HG03060 (cell line): Measurements from ENCODE around the gene DOCK2.
"Not testable (repeated sequence)": the region's sequence is repeated elsewhere in the genome, so short reads cannot be mapped to it uniquely, and the experiment has no call there.

Source experiments
- ATAC-seq: cut with Tn5 transposase; IDR thresholded peaks from one replicate; pipeline ENCODE4 v1.9.1; 2021; ENCODE audit warnings: low read depth, moderate number of reproducible peaks; ENCODE audit not compliant: unreplicated experiment

The DOCK2 gene

GRCh38 chr5:169921384-169921783, 284.3 kb downstream of the DOCK2 start:
- no peak for ATAC-seq

DNA sequence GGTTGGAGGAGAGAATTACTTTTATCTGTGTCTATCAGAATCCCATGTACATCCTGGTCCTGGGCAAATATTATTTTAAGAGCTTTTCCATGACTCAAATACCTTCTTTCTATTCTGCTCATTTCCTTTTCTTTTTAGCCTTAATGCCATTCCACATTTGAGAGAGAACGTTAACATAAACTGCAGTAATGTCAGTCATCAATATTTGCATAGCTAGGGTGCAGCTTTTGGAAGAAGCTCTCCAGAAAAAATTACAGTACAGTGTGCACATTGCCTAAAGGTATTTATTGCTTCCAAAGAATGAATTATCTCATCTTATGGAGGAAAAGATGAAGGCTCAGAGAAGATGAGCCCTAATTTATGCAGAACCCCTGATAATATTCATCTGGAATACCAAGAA, 284.9 kb downstream of the DOCK2 start:
- ATAC-seq = no peak

GRCh38 chr5:169922474-169922873, 285.4 kb downstream of the DOCK2 start:
- no peak for ATAC-seq

- ATAC-seq = no peak
Measured at GRCh38 chr5:169923988-169924387, 286.9 kb downstream of the DOCK2 start.

GRCh38 chr5:169933127-169933526, 296.1 kb downstream of the DOCK2 start:
- ATAC-seq = no peak

DNA sequence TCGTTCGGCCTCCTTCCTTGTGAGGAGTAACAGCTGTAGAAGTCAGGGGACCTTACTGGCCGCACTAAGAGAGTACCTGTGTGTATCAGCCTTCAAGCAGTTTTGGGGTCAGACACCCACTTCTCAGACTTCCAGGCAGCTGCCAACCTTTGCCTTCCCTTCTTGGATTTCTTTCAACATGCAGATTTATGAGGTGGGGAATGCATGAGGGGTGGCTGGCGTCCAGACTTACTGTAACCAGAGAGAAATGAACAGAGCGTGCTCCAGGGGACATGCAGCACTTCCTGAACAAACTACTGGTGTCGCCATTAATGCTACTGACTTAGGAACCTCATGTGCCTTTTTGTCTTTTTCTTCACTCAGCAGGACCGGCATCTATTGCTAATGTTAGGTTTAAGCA, 296.5 kb downstream of the DOCK2 start:
- no peak for ATAC-seq

DNA sequence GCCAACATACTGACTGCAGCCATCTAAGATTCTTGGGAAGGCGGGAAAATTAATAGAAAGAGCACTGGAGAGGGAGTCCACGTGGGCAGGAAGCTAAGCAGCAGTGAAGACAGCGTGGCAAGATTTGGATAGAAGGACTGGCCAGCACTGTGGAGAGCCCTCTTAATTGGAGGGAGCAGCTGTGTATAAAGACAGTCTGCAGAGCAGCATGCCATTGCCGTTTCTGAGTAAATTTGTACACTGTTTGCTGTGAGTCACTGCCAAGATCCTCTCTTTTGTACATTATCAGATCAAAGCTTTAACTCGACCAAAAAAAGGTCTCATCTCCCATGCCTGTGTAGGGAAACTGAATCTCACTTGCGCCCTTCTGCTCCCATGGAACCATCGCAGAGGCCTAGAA, 297.9 kb downstream of the DOCK2 start:
- ATAC-seq = no peak

DNA sequence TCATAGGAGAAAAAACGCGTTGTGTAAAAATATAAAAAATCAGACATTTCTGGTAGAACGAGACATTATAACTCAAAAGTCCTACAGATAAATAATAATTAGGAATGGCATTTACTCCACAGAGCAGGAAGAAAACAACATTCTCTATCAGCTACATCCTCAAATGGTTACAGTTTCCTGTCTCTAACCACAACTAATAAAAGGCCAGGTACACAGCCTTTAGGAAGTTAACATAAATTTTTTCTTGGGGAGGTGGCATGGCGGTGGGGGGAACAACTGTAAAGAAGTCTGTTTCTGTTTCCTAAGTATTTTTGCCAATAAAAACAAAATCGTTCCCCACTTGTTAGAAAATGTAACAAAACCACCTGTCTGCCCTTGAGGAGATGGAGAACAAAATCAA, 298.7 kb downstream of the DOCK2 start:
- no peak for ATAC-seq

DNA sequence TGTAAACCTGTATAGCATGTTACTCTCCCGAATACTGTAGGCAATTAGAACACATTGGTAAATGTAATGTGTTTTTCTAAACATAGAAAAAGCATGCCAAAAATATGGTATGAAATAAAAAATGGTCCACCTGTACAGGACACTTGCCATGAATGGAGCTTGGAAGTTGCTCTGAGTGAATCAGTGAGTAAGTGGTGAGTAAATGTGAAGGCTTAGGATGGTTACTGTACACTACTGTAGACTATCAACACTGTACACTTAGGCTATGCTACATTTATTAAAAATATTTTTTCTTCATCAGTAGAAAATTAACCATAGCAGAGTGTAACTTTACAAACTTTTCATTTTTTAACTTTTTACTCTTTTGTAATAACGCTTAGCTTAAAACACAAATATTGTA, 301.4 kb downstream of the DOCK2 start:
- ATAC-seq = no peak

GRCh38 chr5:169939731-169940130, 302.7 kb downstream of the DOCK2 start:
- ATAC-seq = no peak

DNA sequence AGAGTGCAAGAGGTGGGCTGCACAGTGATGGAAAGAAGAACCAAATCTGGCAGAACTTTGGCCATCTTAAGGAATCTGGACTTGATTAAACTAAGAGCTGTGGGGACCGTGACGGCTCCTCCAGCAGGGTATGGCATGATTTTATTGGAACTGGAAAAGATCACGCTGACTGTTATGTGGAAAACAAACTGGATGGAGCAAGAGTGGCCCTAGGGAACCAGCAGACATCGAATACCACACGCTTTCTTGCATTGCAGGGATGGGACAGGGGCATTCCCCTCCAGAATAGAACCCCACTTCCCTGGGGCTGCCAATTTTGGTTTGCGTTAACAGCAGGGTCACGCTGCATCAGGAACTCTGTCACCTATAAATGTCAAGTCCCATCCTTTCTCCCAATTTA, 304.5 kb downstream of the DOCK2 start:
- no peak for ATAC-seq

DNA sequence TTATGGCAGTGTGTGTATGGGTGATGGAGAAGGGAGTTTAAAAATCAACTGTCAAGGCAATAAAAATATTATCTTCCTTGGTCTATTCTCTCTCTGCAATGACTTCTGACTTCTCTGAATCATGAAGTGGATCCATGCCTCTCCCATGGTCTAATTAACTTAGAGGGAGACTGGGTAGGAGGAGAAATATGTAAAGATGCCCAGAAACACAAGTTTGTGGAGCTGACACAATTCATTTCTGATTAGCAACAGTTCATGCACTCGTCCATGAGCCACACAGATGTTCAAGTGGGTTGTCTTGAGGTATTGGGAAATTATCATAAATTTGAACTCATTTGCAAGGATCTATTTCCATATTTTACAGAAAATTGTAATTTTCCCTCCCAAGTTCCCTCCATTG, 305.1 kb downstream of the DOCK2 start:
- no peak for ATAC-seq

GRCh38 chr5:169943026-169943425, 306.0 kb downstream of the DOCK2 start:
- ATAC-seq = no peak

GRCh38 chr5:169944115-169944514, 307.0 kb downstream of the DOCK2 start:
- no peak for ATAC-seq

DNA sequence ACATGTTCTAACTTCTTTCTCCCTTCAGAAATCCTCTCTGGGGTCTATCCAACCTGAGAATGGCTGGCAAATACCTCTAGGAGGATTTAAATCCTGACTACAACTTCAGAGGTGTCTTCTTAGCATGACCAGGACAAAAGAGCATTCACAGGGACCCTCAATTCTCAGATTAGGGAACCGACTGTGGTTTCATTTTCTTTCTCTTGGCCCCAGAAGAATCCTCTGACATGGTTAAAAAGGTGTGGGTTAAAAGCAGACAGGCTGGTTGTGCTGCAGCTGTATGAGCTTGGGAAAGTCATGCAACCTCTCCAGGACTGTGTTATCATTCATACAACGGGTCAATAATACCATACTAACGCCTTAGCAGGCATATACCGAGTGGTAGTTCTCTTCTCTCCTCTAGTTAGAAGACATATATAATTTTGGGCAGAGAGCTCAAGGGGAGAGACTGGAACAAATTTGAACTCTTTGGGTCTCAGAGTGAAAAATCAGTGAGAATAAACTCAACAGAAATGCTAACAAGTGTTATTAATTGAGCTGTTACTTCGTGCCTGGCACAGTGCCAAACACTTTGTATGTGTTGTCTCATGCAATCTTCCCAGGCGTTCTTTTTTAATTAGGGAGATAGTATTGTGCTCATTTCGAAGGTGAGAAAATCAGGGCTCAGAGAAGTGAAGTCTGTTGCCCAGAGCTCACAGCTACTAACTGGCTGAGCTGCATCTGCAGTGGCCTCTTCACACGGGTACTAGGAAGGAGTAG, 308.0 kb downstream of the DOCK2 start:
- no peak for ATAC-seq

GRCh38 chr5:169945831-169946261, 308.8 kb downstream of the DOCK2 start:
- no peak for ATAC-seq

- no peak for ATAC-seq
Measured at GRCh38 chr5:169946743-169947295, 309.7 kb downstream of the DOCK2 start.

DNA sequence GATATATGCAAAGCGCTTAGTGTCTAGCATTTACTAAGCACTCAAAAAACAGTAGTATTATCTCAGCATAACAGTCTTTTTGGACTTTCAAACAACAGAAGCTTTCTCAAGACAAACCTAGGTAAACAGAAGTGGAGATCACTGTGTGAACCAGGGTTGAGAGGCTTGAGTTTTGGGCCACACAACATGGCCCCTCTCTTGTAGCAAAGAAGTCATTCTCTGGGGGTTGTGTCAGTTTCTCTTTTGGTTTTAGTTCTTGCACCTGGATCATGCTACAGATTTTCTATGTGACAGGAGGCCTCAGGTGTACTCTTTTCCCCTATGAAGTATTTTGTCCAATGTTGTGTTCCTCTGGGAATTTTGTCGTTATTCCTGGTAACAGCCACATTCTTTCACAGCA, 313.3 kb downstream of the DOCK2 start:
- ATAC-seq = no peak

GRCh38 chr5:169953196-169953595, 316.1 kb downstream of the DOCK2 start:
- not testable (repeated sequence) for ATAC-seq

GRCh38 chr5:169954786-169955185, 317.7 kb downstream of the DOCK2 start:
- ATAC-seq = no peak

DNA sequence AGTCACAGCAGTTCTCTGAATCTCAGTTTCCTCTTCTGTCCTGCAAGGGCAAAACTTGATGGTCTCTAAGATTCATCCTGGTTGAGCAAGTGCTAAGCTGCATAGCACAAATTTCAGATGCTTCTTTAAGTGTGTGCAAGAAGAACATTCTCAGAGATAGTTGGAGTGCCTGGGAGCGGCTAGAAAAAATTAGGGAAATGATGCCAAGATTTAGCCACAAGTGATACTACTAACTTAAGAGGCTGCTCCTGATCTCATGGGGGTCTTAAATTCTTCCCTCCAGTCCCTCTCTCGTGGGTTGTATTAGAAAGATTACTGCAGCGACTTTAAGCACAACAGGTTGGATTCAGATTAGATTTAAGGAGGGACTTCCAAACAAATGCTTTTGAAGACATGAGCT, 319.1 kb downstream of the DOCK2 start:
- ATAC-seq = no peak

DNA sequence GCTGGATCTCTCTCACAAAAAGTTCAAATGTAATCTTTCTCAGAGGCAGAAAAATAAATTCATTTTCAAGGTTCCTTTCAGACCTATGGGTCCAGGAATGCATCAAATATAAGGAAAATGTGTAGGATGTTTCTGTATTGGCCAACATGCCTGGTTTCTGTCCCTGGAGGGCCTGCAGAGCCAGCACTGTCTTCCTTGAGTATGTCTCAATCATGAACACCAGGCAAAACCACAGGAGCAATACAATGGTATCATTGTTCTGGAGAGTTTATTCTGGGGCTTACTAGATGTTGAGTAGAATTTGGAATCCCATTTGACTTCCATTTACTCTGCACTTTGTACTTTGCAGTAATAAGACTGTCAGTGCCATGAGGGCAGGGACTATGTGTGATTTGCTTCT, 319.7 kb downstream of the DOCK2 start:
- ATAC-seq = no peak
